IPS DF 6.9 (cell line): ENCODE results near the gene PPP2R2B.

Experiments used
- DNase-seq: peaks from one replicate; pipeline ENCODE4 v3.0.0-alpha.2; 2013; ENCODE audit warnings: low read depth, low spot score
- H3K27ac ChIP-seq: one replicate; pipeline ENCODE4 v1.5.1; 2013; ENCODE audit warnings: low read length, control low read depth
- H3K27me3 ChIP-seq: 2 replicates; pipeline ENCODE4 v1.6.1; 2013; ENCODE audit warnings: mild to moderate bottlenecking, low read length; ENCODE audit not compliant: control insufficient read depth, insufficient read depth
- H3K36me3 ChIP-seq: 2 replicates; pipeline ENCODE4 v1.6.1; 2013; ENCODE audit warnings: low read length; ENCODE audit not compliant: control insufficient read depth, insufficient read depth
- H3K4me1 ChIP-seq: 2 replicates; pipeline ENCODE4 v1.6.1; 2013; ENCODE audit warnings: low read length; ENCODE audit not compliant: control insufficient read depth, insufficient read depth
- H3K4me3 ChIP-seq: 2 replicates; pipeline ENCODE4 v1.5.1; 2013; ENCODE audit warnings: mild to moderate bottlenecking, low read length
- H3K9me3 ChIP-seq: 2 replicates; pipeline ENCODE4 v1.6.1; 2013; ENCODE audit warnings: low read length, inconsistent platforms; ENCODE audit not compliant: control insufficient read depth, insufficient read depth
- WGBS: extraction: QIAGEN DNeasy Blood & Tissue Kit; methylation state at CpG from one replicate; pipeline ENCODE4 v1.1.7; 2013; ENCODE audit warnings: mixed read lengths, missing lambda C conversion rate; ENCODE audit not compliant: insufficient read length, insufficient coverage; 5-methylcytosine and 5-hydroxymethylcytosine counted together

The PPP2R2B gene

GRCh38 chr5:146704949-146705665 is 173.4 kb downstream of the PPP2R2B start:
- WGBS, result no CpG with 5 or more reads among the region's 4 CpGs
- Histone ChIP-seq H3K36me3 (no peaks in the 10 kb centered on the region), H3K9me3 (no peaks in the 10 kb centered on the region), H3K4me3 (no peak overlapping the region), H3K27me3 (no peaks in the 10 kb centered on the region), H3K27ac (no peak overlapping the region), H3K4me1 (no peaks in the 10 kb centered on the region)
- no peak for DNase-seq

GRCh38 chr5:146703899-146704298 is 174.7 kb downstream of the PPP2R2B start:
- H3K36me3 ChIP-seq, result no peaks in the 10 kb centered on the region
- H3K9me3 ChIP-seq, result no peaks in the 10 kb centered on the region
- no CpG with 5 or more reads among the region's 1 CpG for WGBS
- H3K4me1 ChIP-seq, result peaks cover 1% of the 10 kb centered on the region; the same call in 1 of the 2 replicates
- no peak for DNase-seq
- H3K27ac ChIP-seq, result no peak overlapping the region
- no peak overlapping the region for H3K4me3 ChIP-seq
- no peaks in the 10 kb centered on the region for H3K27me3 ChIP-seq

GRCh38 chr5:146703499-146703898 is 175.1 kb downstream of the PPP2R2B start:
- Histone ChIP-seq H3K9me3 (no peaks in the 10 kb centered on the region), H3K4me1 (peaks cover 1% of the 10 kb centered on the region; the same call in 1 of the 2 replicates), H3K27me3 (no peaks in the 10 kb centered on the region), H3K4me3 (no peak overlapping the region), H3K27ac (no peak overlapping the region), H3K36me3 (no peaks in the 10 kb centered on the region)
- DNase-seq, result no peak

- WGBS, result no CpG with 5 or more reads among the region's 6 CpGs
- no peaks in the 10 kb centered on the region for H3K36me3 ChIP-seq
- H3K4me3 ChIP-seq, result no peak overlapping the region
- no peak overlapping the region for H3K27ac ChIP-seq
- no peaks in the 10 kb centered on the region for H3K9me3 ChIP-seq
- no peak for DNase-seq
- H3K4me1 ChIP-seq, result peaks cover 1% of the 10 kb centered on the region; the same call in 1 of the 2 replicates
- H3K27me3 ChIP-seq, result no peaks in the 10 kb centered on the region
Observed at GRCh38 chr5:146699664-146700418, 178.7 kb downstream of the PPP2R2B start.

GRCh38 chr5:146699138-146699537 is 179.4 kb downstream of the PPP2R2B start:
- H3K27me3 ChIP-seq, result no peaks in the 10 kb centered on the region
- peaks cover 1% of the 10 kb centered on the region; the same call in 1 of the 2 replicates for H3K4me1 ChIP-seq
- H3K36me3 ChIP-seq, result no peaks in the 10 kb centered on the region
- H3K4me3 ChIP-seq, result no peak overlapping the region
- WGBS, result no CpG with 5 or more reads among the region's 3 CpGs
- no peak for DNase-seq
- no peaks in the 10 kb centered on the region for H3K9me3 ChIP-seq
- no peak overlapping the region for H3K27ac ChIP-seq

GRCh38 chr5:146698651-146699050 is 179.9 kb downstream of the PPP2R2B start:
- no CpG with 5 or more reads among the region's 1 CpG for WGBS
- DNase-seq, result no peak
- no peaks in the 10 kb centered on the region for H3K27me3 ChIP-seq

GRCh38 chr5:146697211-146697610 is 181.3 kb downstream of the PPP2R2B start:
- DNase-seq, result no peak
- peaks cover 1% of the 10 kb centered on the region; the same call in 1 of the 2 replicates for H3K4me1 ChIP-seq
- no peaks in the 10 kb centered on the region for H3K36me3 ChIP-seq
- H3K9me3 ChIP-seq, result no peaks in the 10 kb centered on the region
- H3K4me3 ChIP-seq, result no peak overlapping the region
- no peak overlapping the region for H3K27ac ChIP-seq
- no peaks in the 10 kb centered on the region for H3K27me3 ChIP-seq

More at GRCh38 chr5:146698651-146699050, 179.9 kb downstream of the PPP2R2B start:
- Histone ChIP-seq H3K27ac (no peak overlapping the region), H3K4me3 (no peak overlapping the region), H3K4me1 (peaks cover 1% of the 10 kb centered on the region; the same call in 1 of the 2 replicates), H3K36me3 (no peaks in the 10 kb centered on the region), H3K9me3 (no peaks in the 10 kb centered on the region)

- Histone ChIP-seq H3K9me3 (no peaks in the 10 kb centered on the region), H3K27ac (no peak overlapping the region), H3K4me3 (no peak overlapping the region), H3K4me1 (peaks cover 1% of the 10 kb centered on the region; the same call in 1 of the 2 replicates), H3K27me3 (no peaks in the 10 kb centered on the region), H3K36me3 (no peaks in the 10 kb centered on the region)
- no CpG with 5 or more reads among the region's 1 CpG for WGBS
- DNase-seq, result no peak
Observed at GRCh38 chr5:146695646-146696045, 182.9 kb downstream of the PPP2R2B start.

GRCh38 chr5:146690880-146691355 is 187.6 kb downstream of the PPP2R2B start:
- no peak for DNase-seq
- H3K27ac ChIP-seq, result no peak overlapping the region
- no CpG with 5 or more reads among the region's 6 CpGs for WGBS
- no peaks in the 10 kb centered on the region for H3K9me3 ChIP-seq
- H3K4me1 ChIP-seq, result no peaks in the 10 kb centered on the region
- no peaks in the 10 kb centered on the region; the same call in 1 of the 2 replicates for H3K36me3 ChIP-seq
- H3K4me3 ChIP-seq, result no peak overlapping the region
- H3K27me3 ChIP-seq, result no peaks in the 10 kb centered on the region

- Histone ChIP-seq H3K9me3 (no peaks in the 10 kb centered on the region), H3K27me3 (no peaks in the 10 kb centered on the region), H3K4me3 (no peak overlapping the region), H3K27ac (no peak overlapping the region), H3K4me1 (no peaks in the 10 kb centered on the region), H3K36me3 (no peaks in the 10 kb centered on the region; the same call in 1 of the 2 replicates)
- no peak for DNase-seq
- no CpG with 5 or more reads among the region's 4 CpGs for WGBS
Observed at GRCh38 chr5:146687630-146688029, 190.9 kb downstream of the PPP2R2B start.
